ENCODE results near the gene FKBP14.

- TF ChIP-seq, protein P1, sequence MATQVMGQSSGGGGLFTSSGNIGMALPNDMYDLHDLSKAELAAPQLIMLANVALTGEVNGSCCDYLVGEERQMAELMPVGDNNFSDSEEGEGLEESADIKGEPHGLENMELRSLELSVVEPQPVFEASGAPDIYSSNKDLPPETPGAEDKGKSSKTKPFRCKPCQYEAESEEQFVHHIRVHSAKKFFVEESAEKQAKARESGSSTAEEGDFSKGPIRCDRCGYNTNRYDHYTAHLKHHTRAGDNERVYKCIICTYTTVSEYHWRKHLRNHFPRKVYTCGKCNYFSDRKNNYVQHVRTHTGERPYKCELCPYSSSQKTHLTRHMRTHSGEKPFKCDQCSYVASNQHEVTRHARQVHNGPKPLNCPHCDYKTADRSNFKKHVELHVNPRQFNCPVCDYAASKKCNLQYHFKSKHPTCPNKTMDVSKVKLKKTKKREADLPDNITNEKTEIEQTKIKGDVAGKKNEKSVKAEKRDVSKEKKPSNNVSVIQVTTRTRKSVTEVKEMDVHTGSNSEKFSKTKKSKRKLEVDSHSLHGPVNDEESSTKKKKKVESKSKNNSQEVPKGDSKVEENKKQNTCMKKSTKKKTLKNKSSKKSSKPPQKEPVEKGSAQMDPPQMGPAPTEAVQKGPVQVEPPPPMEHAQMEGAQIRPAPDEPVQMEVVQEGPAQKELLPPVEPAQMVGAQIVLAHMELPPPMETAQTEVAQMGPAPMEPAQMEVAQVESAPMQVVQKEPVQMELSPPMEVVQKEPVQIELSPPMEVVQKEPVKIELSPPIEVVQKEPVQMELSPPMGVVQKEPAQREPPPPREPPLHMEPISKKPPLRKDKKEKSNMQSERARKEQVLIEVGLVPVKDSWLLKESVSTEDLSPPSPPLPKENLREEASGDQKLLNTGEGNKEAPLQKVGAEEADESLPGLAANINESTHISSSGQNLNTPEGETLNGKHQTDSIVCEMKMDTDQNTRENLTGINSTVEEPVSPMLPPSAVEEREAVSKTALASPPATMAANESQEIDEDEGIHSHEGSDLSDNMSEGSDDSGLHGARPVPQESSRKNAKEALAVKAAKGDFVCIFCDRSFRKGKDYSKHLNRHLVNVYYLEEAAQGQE (IDR thresholded peaks at IDR 0.05; ENCODE audit: unreplicated experiment): no peak
- no peak for TF ChIP-seq CTCF (conservative IDR thresholded peaks at IDR 0.05; ENCODE audit: low read depth in 2 of 2)
- TF ChIP-seq EZH2 (IDR thresholded peaks at IDR 0.05; ENCODE audit: low read depth, unreplicated experiment): no peak
- no peak for TF ChIP-seq JUNB (IDR thresholded peaks at IDR 0.05; ENCODE audit: unreplicated experiment)
- TF ChIP-seq EZH2phosphoT487 (IDR thresholded peaks at IDR 0.05; ENCODE audit: unreplicated experiment): no peak
- no peak for TF ChIP-seq CREB1 (CRISPR knock-in tag; IDR thresholded peaks at IDR 0.05; ENCODE audit: low read depth)
- no peak for TF ChIP-seq POLR2AphosphoS5 (IDR thresholded peaks at IDR 0.05; ENCODE audit: low read depth)
- no peak for TF ChIP-seq ZNF114 (CRISPR knock-in tag; IDR thresholded peaks at IDR 0.05)
Observed at GRCh38 chr7:29970158-29970557, 56.3 kb downstream of the FKBP14 start.
